Neural progenitor cell (in vitro differentiated cells): ENCODE results near the gene ALAS1.

Source experiments
- EZH2 ChIP-seq: fragments of 200-600 bp; sonication (generic); IDR thresholded peaks from 2 replicates; pipeline ENCODE4 v1.6.1; 2017; ENCODE audit warnings: antibody characterized with exemption, mild to moderate bottlenecking, moderate library complexity
- TF ChIP-seq, protein P1 (sequence below): fragments of 200-600 bp; sonication (generic); IDR thresholded peaks from 2 replicates; pipeline ENCODE4 v1.5.1; 2017; ENCODE audit warnings: antibody characterized with exemption, mild to moderate bottlenecking

DNA sequence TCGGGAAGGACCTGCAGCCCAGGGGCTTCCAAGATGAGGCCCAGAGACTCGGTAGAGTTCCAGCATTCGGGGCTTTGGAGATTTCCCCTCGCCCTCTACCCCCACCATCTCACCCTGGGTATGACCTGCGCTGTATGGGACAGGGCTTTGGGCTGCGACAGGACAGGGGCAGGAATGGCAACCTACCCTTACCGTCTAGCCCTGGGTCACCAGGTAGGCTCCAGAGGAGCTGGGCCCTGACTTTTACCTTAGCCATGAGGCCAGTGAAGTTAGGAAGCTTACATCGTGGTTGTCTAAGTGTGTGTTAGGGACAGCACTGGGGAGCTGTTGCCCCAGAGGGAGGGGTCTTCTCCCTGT lies 48.3 kb downstream of the ALAS1 start:
- TF ChIP-seq, protein P1, sequence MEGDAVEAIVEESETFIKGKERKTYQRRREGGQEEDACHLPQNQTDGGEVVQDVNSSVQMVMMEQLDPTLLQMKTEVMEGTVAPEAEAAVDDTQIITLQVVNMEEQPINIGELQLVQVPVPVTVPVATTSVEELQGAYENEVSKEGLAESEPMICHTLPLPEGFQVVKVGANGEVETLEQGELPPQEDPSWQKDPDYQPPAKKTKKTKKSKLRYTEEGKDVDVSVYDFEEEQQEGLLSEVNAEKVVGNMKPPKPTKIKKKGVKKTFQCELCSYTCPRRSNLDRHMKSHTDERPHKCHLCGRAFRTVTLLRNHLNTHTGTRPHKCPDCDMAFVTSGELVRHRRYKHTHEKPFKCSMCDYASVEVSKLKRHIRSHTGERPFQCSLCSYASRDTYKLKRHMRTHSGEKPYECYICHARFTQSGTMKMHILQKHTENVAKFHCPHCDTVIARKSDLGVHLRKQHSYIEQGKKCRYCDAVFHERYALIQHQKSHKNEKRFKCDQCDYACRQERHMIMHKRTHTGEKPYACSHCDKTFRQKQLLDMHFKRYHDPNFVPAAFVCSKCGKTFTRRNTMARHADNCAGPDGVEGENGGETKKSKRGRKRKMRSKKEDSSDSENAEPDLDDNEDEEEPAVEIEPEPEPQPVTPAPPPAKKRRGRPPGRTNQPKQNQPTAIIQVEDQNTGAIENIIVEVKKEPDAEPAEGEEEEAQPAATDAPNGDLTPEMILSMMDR, result no peak
- peak; percentile 5 for TF ChIP-seq EZH2
